Muscle layer of duodenum (tissue), 2 donors: Measurements from ENCODE around the gene HOMER2.

Experiments used
- H3K27ac ChIP-seq: one replicate; pipeline ENCODE4 v1.7.0; 2013; ENCODE audit warnings: mild to moderate bottlenecking, low read length
- H3K27me3 ChIP-seq: one replicate; pipeline ENCODE4 v1.7.0; 2013; ENCODE audit warnings: low read depth, mild to moderate bottlenecking, control low read depth, low read length
- H3K36me3 ChIP-seq, 2 donors: one replicate each; pipeline ENCODE4 v1.7.0; 2013; ENCODE audit warnings: low read length in 2 of 2, control low read depth in 1 of 2, mild to moderate bottlenecking in 1 of 2; ENCODE audit not compliant: insufficient read depth in 2 of 2, control insufficient read depth in 1 of 2
- H3K4me1 ChIP-seq, 2 donors: one replicate each; pipeline ENCODE4 v1.7.0; 2013; ENCODE audit warnings: low read length in 2 of 2, mild to moderate bottlenecking in 2 of 2, control low read depth in 1 of 2, moderate library complexity in 1 of 2; ENCODE audit not compliant: insufficient read depth in 2 of 2, control insufficient read depth in 1 of 2
- H3K4me3 ChIP-seq, 2 donors: one replicate each; pipeline ENCODE4 v1.7.0; 2013; ENCODE audit warnings: low read length in 2 of 2, low read depth in 1 of 2, mild to moderate bottlenecking in 1 of 2
- H3K9me3 ChIP-seq, 2 donors: one replicate each; pipeline ENCODE4 v1.7.0; 2013; ENCODE audit warnings: low read length in 2 of 2, control low read depth in 1 of 2, mild to moderate bottlenecking in 1 of 2; ENCODE audit not compliant: control insufficient read depth in 1 of 2
- donor health status: healthy.

The HOMER2 gene

GRCh38 chr15:82804575-82804949, 148.0 kb downstream of the HOMER2 start:
- Histone ChIP-seq H3K4me3 (no peak overlapping the region), H3K36me3 (no peaks in the 10 kb centered on the region), H3K27ac (no peak overlapping the region), H3K27me3 (no peaks in the 10 kb centered on the region), H3K4me1 (peaks cover 0 to 4% of the 10 kb centered on the region in 2 donors), H3K9me3 (no peaks in the 10 kb centered on the region)

DNA sequence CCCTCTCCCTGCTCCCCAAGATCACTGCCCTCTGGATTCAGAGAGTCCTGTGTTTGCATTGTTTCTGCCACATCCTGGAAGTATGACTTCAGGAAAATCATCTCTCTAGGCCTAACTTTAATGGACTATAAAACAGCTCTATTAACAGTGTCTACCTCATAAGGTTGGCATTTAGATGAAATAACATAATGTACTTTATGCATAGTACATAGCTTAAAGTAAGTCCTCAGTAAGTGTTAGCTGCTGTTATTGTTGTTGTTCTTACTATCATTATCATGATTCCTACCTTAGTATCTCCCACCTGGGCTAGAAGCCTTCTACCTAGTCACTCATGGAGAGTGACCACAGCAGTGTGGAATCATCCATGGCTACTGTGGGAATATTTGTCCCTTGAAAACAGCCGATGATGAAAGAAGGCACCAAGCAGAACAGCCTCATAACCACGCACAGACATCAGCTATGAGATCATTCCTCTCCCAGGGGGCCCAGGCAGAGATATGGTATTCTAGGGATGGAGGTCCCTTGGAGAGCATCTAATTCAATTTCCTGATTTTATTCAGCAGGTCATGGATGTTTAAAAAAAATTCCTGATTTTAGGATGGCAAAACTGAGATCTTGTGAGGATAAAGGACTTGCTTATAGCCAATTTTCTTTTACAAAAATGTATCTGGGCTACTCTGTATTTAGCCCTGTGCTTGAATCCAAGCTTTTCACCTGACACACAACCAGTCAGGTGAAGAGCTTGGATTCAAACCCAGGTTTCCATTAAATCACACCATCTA, 148.5 kb downstream of the HOMER2 start:
- no peak overlapping the region for H3K27ac ChIP-seq
- peaks cover 0 to 2% of the 10 kb centered on the region in 2 donors for H3K4me1 ChIP-seq
- H3K4me3 ChIP-seq: no peak overlapping the region

GRCh38 chr15:82802497-82802896, 150.0 kb downstream of the HOMER2 start:
- Histone ChIP-seq H3K27me3 (no peaks in the 10 kb centered on the region), H3K9me3 (no peaks in the 10 kb centered on the region), H3K27ac (no peak overlapping the region), H3K4me1 (no peaks in the 10 kb centered on the region), H3K36me3 (no peaks in the 10 kb centered on the region), H3K4me3 (no peak overlapping the region)

More for the DNA sequence above, 148.5 kb downstream of the HOMER2 start:
- H3K27me3 ChIP-seq: no peaks in the 10 kb centered on the region
- no peaks in the 10 kb centered on the region for H3K9me3 ChIP-seq
- H3K36me3 ChIP-seq: no peaks in the 10 kb centered on the region

DNA sequence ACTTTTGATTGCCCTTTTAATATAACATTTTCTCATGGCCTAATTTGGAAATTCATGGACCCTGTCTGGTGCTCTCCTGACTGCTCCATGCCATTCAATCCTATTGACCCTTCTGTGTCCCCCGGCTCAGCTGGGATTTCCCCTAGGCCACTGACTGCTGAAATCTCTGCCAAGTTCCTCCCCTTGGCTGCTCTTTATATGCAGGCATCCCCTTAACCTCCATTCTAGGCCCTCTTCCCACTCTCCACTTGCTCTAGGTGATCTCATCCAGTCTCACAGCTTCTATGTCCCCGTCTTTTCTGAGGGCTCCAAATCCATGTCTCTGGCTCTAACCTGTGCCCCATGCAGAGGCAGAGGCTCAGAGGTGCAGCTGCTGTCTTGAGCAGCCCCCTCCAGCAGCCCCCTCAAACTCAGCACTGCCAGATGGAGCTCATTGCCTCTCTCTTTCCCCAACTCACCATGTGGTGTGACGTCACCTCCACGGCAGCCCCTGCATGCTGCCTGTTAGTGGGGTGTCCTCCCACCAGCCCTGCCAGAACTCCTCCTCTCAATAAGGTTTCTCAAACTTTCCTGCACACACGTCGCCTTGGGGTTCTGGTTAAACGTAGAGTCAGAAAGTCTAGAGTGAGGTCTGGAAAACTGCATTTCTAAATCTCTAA, 153.2 kb downstream of the HOMER2 start:
- Histone ChIP-seq H3K36me3 (no peaks in the 10 kb centered on the region), H3K4me1 (no peaks in the 10 kb centered on the region), H3K27me3 (no peaks in the 10 kb centered on the region), H3K9me3 (no peaks in the 10 kb centered on the region), H3K4me3 (no peak overlapping the region), H3K27ac (no peak overlapping the region)
